Cardiac fibroblast (primary cell): ENCODE results near the gene DAZAP2.
"Not testable (repeated sequence)": the region's sequence is repeated elsewhere in the genome, so short reads cannot be mapped to it uniquely, and the experiment has no call there.

Experiments used
- DNase-seq, 2 donors: peaks; one replicate each; pipeline versions ENCODE4 v3.0.0 to v3.0.0-alpha.2; 2010; ENCODE audit warnings: low read depth in 2 of 2
- H3K4me3 ChIP-seq, 2 donors: replicated peaks in 1 of 2; 1 replicate in 1 of 2; 2 replicates in 1 of 2; pipeline ENCODE4 v1.5.1; 2011; ENCODE audit warnings: low read depth in 2 of 2, low read length in 2 of 2, mild to moderate bottlenecking in 2 of 2, moderate library complexity in 1 of 2
- CTCF ChIP-seq: IDR thresholded peaks from one replicate; pipeline ENCODE4 v1.5.1; 2011; ENCODE audit warnings: low read depth, mild to moderate bottlenecking, low read length, inconsistent platforms

Gene DAZAP2

GRCh38 chr12:51245476-51246253 is 7.0 kb downstream of the DAZAP2 start:
- no peak for TF ChIP-seq CTCF
- no peak for DNase-seq
- H3K4me3 ChIP-seq = no peak overlapping the region

- no peak for TF ChIP-seq CTCF
- peak; percentile 61 to 89 for DNase-seq
- no peak overlapping the region for H3K4me3 ChIP-seq
Measured at GRCh38 chr12:51246254-51246853, 7.7 kb downstream of the DAZAP2 start.

GRCh38 chr12:51247523-51248206 is 9.0 kb downstream of the DAZAP2 start:
- no peak for TF ChIP-seq CTCF
- no peak overlapping the region for H3K4me3 ChIP-seq
- no peak for DNase-seq

- no peak for DNase-seq
- H3K4me3 ChIP-seq = no peak overlapping the region
- no peak for TF ChIP-seq CTCF
Measured at GRCh38 chr12:51253276-51253675, 14.7 kb downstream of the DAZAP2 start.

GRCh38 chr12:51254536-51254935 is 15.9 kb downstream of the DAZAP2 start:
- H3K4me3 ChIP-seq = no peak overlapping the region
- no peak for DNase-seq
- TF ChIP-seq CTCF = no peak

- not testable (repeated sequence) for H3K4me3 ChIP-seq, DNase-seq
Measured at GRCh38 chr12:51259600-51259999, 21.0 kb downstream of the DAZAP2 start.

- DNase-seq = peak; percentile 39 to 70
- H3K4me3 ChIP-seq = no peak overlapping the region
- peak; percentile 49 for TF ChIP-seq CTCF
Measured at GRCh38 chr12:51262758-51263177, 24.1 kb downstream of the DAZAP2 start.
